GM19023 (cell line): ENCODE results near the gene PDCD2.
A peak's percentile ranks its signal among the peaks of the same experiment; 100 is the strongest.
"Not testable (repeated sequence)": the region's sequence is repeated elsewhere in the genome, so short reads cannot be mapped to it uniquely, and the experiment has no call there.

ENCODE experiments used
- ATAC-seq: cut with Tn5 transposase; IDR thresholded peaks from one replicate; pipeline ENCODE4 v1.9.1; 2021; ENCODE audit warnings: mild to moderate bottlenecking, moderate library complexity; ENCODE audit not compliant: unreplicated experiment

PDCD2 gene

GRCh38 chr6:170584181-170584953 lies at the start of gene PDCD2:
PDCD2 (minus strand) TSS chr6:170584637; CDS start chr6:170584581, 56 bp downstream.
- ATAC-seq, result peak; percentile 96

DNA sequence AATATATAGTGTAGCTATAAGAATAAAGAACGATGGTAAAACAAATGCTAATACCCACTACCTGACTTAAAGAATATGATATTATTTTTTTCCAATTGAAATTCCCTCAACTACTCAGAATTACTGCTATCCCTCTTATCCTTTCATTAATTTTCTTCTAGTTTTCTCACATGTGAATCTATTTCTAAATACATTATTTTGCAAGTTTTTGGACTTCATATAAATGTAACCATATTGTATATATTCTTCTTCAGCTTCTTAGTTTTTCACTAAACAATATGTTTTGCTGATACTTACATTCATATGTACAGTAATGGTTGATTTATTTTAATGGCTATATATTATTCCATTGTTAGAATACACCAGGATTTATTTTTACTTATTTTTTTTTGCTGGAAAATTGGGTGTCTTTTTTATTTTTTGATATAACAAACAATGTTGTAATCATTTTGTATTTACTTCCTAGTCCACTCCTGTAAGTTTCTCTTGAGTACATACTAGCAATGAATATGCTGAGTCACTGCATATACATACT lies 31.6 kb upstream of the PDCD2 start:
- ATAC-seq, result not testable (repeated sequence)

- ATAC-seq, result peak; percentile 82
Observed at GRCh38 chr6:170612256-170612804, 27.9 kb upstream of the PDCD2 start.

DNA sequence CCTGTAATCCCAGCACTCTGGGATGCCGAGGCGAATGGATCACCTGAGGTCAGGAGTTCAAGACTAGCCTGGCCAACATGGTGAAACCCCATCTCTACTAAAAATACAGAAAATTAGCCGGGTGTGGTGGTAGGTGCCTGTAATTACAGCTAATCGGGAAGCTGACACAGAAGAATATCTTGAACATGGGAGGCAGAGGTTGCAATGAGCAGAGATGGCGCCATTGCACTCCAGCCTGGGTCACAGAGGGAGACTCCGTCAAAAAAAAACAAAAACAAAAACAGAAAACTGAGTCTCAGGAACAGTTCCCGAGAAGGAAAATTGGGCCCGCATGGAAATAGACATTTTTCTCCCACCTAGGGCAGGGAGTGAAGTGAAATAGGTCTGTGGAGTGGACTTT lies 24.8 kb upstream of the PDCD2 start:
- not testable (repeated sequence) for ATAC-seq

GRCh38 chr6:170605574-170606259 lies 21.3 kb upstream of the PDCD2 start:
- ATAC-seq, result no peak

- no peak for ATAC-seq
Observed at GRCh38 chr6:170597278-170597677, 12.8 kb upstream of the PDCD2 start.

DNA sequence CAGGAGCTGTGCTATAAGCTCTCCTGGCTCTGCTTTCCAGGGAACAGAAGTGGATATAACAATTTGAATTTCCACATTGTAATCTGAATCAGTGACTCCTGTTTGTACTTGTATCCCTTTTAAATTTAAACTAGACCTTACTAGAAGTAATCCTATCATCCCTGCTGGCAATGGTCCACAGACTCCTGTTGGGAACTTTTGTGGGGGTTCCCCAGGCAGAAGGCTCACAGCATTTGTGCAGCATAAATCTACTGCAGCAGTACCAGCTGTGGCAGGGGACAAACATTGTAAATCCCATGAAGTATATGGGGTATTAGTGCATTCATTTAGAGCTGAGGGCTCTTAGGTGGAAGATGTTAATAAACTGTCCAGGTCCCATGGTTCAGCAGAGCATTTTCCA lies 12.0 kb upstream of the PDCD2 start:
- ATAC-seq, result no peak

DNA sequence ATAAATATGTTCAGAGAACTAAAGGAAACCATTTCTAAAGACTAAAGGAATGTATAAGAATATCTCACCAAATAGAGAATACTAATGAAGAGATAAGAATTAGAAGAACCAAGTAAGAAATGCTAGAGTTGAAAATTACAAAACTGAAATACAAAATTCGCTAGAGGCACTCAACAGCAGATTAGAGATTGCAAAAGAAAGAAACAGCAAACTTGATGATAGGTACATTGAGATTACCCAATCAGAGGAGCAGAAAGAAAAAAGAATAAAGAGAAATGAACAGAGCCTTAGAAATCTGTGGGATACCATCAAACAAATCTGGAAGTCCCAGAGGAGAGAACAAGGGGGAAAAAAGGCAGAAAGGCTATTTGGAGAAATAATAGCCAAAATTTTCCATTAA lies 6.3 kb upstream of the PDCD2 start:
- ATAC-seq, result no peak

DNA sequence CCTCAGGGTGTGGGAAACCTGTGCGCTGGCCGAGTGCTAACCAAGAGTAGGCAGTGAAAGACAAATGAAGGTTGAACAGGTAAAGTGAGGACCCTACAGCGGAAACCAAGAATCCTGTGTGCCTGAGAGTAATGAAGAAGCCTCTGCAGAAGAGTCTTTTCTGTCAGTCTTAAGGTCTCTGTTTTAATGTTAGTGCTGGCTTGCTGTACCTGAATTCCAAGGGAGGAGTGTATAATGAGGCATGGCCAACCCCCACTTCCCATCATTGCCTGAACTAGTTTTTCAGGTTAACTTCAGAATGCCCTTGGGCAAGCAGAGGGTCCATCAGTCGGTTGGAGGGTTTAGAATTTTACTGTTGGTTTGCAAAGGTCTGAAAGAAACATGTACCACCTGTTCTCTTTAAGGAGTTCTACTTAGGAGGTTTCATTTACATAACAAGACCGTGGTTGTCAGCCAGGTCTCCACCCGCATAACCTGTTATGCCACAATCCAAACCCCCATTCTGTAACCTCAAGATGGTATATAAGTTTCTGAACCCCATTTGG lies 589 bp upstream of the PDCD2 start:
- peak; percentile 37 for ATAC-seq

DNA sequence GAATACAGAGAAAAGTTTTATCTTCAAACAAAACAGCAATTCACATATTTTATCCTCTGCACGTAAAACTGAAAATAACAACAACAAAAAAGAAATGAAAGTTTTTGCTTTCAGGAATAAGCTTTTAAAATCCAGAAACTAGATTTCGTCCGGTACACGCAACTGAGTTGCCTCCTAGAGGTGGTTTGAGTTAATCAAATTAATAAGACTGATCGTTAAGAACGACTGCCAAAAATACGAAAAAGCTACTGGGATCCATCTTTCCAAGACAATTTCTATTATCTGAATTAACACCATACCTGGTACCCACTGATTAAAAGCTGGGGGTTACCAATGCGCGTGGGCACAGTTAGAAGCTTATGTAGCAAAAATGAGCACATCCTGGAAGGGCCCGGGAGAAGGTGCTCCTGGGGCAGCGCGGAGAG lies 669 bp downstream of the PDCD2 start:
- no peak for ATAC-seq

DNA sequence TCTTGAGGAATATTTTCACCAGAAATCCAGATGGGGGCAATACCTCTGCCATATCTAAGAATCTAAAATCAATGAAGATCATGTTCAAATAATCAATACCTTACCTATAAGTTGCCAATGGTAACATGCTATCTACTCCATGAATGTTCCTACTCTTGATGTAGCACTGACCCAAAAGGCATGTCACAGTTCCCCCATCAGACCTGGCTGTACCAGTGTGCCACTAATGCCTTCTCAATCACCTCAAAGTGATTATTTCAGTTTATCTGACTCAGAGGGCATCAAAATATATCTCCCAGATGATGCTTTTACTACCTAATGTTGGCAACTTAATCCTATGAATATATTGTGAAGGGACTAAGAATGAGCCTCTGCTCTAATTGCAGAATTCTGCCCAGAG lies 5.5 kb downstream of the PDCD2 start:
- no peak for ATAC-seq

DNA sequence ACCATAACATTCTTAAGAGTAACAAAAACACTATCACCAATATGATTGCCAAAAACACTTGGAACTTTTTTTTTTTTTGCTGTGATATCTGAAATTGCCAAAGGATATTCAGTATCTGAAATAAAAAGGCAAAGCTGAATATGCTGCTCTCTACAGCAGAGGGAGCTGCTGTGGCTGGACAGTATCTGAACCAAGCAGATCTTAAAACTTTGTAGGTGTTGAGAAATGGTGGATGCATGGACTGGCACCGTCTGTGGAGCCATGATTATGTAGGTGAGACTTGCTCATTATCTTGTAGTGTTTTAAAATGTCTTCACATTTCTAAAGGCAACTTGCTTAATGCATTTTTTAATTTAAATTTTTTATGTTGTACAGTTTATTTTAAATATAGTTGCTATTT lies 9.2 kb downstream of the PDCD2 start:
- ATAC-seq, result no peak

DNA sequence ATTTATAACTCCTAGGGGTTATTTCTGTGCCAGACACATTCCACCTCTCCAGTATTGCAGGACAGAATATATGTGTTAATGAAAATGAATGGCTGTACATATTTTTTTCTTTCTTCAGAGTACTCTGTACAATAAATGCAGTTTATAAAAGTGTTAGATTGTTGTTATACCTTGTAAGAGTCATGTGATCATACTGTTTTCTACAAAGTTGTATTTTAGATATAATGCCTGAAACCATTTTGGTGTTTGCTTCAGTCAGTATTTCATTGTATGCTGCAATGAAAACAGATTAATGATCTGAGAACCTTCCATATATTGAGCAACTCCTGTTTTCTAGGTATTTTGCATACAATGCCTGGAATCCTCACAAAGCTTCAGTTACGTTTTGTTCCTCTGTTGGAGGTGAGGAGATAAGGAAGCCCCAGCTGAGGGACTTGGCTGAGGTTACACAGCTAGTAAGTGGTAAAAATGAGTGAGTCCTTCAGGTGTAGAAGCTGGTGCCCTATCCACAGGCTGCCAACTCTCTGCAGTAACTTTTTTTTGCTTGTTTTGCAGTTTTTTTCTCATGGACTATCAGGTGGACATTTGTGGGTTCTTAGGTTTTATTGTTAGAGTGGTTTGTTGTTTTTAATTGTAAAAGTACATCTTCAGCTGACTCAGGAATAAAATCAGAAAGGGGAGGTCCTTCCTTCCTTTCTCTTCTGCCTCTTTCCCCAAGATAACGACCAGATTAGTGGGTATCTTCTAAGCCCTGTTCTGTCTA lies 11.6 kb downstream of the PDCD2 start:
- ATAC-seq, result no peak

DNA sequence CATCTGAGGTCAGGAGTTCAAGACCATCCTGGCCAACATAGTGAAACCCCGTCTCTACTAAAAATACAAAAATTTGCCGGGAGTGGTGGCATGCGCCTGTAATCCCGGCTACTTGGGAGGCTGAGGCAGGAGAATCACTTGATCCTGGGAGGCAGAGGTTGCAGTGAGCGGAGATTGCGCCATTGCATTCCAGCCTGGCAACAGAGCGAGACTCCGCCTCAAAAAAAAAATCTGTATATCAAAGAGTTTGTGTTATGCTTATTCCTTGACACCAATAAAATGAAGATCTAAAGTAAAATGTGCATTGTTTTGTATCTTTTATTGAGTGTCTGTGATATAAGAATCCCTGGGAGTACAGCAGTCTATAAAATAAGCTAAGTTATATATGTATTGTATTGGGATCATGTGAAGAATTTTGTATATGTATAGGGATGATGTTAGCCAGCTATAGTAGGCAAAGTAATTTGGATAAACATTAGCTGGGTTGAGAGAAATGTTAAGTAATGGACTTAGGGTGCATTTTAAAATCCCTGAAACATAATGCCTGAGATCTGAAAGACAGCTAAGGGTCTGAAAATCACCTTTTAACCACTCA lies 19.4 kb downstream of the PDCD2 start:
- ATAC-seq, result no peak

- ATAC-seq, result no peak
Observed at GRCh38 chr6:170561555-170561954, 22.9 kb downstream of the PDCD2 start.

DNA sequence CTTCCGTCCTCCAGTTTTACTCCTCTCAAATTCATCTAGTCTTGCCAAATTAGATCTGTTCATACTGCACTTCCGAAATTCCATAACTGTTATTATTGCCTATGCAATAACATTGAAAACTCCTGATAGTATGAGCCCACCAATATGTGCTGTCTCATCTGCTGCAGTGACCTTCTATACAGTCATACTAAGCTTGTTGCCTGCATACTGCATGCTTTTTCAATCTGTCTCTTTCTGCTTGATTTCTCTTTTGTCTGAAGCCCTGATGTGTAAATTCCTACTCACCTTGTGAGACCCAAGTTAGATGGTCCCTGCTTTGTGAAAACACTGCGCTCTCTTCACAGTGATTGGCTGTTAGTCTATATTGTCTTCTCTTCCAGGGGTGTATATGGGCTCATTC lies 29.1 kb downstream of the PDCD2 start:
- ATAC-seq, result no peak

DNA sequence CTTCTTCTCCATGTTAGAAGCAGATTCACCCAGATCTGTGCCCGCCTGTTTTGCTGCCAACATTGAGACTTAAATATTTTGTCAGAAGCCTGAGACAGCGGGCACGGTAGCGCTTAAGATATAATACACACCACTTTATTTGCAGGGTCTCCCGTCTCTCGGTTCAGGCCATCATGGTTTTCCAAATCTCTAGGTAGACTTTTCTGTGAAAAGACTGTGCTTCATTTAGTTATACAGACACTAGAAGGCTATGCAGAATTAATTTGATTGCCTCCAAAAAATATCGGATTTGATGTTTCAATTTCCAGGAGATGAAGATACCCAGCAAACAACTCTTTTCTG lies 29.7 kb downstream of the PDCD2 start:
- no peak for ATAC-seq

GRCh38 chr6:170554013-170554795 lies 30.2 kb downstream of the PDCD2 start, which contains the start of gene TBP:
TBP (plus strand) TSS chr6:170554369; CDS start chr6:170557030, 2,661 bp downstream.
- peak; percentile 95 for ATAC-seq

GRCh38 chr6:170553534-170554012 lies 30.9 kb downstream of the PDCD2 start:
- peak; percentile 36 for ATAC-seq
